ENCODE results near the gene SPCS3.
"Not testable (repeated sequence)": the region's sequence is repeated elsewhere in the genome, so short reads cannot be mapped to it uniquely, and the experiment has no call there.

SPCS3 gene

GRCh38 chr4:176306837-176307665 lies 12.7 kb upstream of the SPCS3 start:
- no peak for DNase-seq

- DNase-seq = no peak
Measured at GRCh38 chr4:176307666-176307930, 12.2 kb upstream of the SPCS3 start.

DNA sequence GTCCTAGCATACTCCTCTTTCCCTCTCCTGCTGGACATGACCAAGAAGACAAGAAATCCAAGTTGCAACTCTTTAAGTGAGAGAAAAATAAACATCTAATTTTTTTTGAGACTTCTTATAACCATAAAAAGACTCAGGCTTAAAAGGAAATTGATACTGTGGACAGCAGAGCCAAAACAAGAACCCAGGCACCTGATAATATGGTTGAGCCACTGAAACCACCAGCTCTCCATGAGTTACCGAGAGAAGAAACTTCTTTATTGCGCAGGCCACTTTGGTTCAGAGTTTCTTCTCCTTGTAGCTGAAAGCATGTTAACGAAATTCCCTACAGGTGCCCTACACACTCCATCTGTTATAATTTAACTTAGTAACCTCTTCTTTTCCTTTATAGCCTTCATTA lies 11.3 kb upstream of the SPCS3 start:
- DNase-seq = no peak

- DNase-seq = no peak
Measured at GRCh38 chr4:176309046-176309445, 10.7 kb upstream of the SPCS3 start.

DNA sequence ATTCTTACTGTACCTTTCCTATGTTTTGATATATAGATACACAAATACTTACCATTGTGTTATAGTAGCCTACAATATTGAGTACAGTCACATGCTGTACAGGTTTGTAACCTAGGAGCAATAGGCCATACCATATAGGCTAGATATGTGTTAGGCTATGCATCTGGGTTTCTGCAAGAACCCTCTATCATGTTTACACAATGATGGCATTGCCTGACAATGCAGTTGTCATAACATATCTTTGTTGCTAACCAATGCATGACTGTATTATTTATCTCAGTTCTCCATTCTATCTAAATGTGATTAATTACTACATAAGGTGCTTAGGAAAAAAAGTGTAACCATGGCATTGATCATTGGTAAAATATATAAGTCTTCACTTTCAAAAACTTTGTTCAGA lies 10.0 kb upstream of the SPCS3 start:
- DNase-seq = no peak

DNA sequence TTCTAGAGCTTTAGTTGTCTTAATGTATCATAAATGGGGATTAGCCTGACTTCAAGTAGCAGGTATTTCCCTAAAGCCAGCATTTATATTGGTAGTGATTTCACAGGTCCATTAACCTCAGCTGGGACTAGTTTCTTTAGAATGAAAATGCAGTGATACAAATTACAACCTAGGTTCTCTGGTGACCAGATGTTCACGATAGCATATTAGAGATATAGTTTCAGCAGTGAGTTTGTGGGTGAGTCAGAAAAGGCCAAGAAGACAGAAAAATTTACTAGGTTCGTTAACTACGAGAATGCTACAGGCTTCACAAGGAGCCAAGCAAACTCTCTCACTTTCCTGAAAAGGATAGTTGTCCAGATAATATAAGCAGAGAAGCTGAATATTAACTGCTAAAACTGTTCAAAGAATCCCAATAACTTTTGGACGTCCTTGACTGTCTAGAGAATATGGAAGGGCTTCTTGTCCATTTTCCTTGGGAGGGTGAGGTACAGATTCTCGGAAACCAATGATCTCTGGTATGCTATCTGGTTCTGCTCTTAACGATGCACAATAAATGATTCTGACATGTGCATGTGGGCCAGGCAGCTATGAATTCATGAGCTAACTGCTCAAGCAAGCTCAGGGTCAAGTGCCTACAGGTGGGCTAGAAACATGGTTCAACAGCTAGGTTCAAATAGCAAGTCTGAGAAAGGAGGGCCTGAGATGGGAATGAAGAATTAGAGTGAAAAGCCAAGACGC lies 6.0 kb upstream of the SPCS3 start:
- no peak for DNase-seq

DNA sequence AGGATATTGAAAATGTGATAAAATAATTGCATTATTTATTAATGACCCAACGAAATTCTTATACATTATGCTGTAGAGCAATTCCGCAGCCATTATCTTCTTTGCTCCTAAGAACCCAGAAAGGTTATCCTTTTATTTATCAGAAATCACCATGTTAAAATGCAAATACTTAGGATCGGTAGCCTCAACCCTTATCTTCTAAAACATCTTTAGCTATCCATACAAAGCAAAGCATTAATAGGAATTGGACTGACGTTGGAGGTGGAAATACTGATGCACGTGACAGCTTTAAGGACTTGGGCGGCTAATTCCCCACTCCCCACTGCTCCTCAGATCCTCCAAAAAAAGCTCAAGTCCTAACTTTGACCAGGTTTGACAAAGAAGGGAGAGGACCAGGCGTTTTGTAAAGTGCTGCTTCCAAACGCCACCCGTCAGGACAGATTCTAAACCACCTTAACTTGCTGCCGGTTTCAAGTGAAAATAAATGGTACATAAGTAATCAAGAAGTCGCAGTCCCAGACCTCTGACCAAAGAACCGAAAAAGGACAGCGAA lies 539 bp upstream of the SPCS3 start:
- no peak for DNase-seq

DNA sequence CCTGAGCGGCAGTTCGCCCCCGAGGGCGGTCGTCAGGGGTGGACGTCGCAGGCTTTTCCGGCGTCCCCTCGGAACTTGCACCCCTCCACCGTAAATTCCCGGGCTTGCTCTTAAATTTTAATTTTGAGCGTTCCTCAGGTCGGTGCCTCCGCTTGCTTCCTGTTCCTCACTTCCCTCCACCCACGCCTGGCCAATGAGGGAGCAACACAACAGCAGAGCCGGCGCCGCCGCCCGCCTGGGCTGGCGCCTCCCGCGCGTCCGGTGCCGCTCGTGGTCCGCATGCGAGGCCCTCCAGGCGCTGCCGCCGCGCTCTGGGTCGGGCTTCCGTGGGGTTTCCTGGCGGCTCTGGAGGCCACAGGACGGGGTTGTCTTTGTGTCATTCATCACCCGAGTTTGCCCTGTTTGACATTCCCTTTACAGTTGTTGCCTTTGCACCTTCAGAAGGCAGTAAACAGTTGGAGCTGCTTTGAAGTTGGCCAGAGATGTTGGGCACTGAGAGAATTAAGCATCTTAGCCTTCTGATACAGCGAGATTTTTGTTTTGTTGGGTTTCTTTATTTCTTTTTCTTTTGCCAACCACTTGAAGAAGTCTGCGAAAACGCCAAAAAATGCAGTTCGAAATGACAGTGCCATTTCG lies 692 bp downstream of the SPCS3 start:
- peak; percentile 64 to 66 for DNase-seq

DNA sequence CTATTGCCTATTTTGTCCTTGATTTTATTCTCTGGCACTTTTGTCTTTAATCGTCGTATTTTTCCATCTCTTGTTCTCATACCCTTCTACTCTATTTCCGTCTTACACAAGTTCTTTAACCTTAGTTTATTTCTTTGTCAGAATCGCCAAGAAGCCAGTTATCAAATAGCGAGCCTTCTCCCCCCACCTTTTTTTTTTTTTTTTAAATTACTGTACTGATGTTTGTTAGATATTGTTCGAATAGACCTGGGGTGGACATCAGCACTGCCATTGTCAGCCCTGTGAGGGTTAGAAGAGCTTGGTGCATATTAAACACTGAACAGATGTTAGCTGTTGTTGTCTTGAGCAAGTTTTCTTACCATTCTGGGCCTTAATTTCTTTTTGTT lies 1.2 kb downstream of the SPCS3 start:
- DNase-seq = no peak

DNA sequence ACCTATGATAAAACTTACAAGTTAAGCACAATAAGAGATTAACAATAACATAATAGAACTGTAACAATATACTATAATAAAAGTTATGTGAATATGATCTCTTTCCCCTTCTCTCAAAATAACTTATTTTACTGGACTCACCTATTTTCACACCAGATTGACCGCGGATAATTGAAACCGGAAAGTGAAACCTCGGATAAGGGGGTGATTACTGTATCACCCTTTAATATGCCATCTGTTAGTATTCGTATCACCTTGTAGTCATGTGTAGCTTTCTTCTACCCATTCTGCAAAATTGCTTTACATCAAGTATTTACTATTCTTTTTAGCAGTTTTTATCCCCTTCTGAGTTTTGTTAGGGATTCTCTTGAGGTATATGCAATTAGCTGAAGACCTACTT lies 1.8 kb downstream of the SPCS3 start:
- DNase-seq = no peak

DNA sequence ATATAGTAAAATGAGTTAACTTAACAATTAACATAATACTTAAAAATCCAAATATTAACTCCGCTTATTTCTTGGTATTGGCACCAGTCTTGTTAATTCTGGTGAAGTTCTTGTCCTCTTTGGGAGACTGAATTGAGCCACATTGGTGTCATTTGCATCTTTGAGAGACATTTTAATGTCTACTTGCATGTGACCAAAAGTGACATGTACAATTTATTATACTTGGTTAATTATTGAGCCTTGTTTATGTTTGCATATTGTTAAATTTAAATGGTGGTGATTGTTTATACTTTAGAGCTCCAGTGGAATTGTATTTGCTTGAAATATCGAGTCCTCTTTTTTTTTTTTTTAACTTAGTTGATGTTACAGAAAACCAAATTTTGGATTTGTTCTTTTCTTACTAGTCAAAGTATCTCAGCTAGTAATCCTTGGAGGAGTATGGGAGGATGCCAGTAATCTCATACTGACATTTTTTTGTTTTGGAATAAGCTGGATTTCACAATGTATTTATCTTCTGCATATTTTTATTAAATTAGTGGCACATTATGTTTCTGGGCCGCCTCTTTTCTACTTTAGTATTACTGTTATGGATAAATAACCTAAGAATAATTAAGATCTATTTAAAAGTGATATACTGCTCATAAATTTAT lies 3.9 kb downstream of the SPCS3 start:
- DNase-seq = no peak

GRCh38 chr4:176324876-176325275 lies 5.1 kb downstream of the SPCS3 start:
- DNase-seq = not testable (repeated sequence)

DNA sequence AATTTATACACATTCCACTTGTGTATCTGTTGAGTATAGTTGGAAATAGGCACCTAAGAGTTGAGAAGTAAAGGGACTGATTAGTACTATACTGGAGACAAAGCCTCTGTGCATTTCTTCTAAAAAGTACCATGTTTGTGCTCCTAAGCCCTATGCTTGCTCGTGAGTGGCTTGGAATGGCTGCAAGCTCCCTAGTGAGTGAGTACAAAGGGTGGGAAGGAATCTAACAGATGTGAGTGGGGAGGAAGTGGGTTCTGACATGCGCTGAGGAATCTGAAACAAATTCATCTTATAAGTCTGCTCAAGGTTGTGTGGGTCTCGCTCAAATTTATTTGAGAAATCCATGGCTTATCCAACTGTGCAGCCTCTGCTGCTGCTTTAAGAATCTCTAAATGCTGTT lies 13.3 kb downstream of the SPCS3 start:
- DNase-seq = no peak

DNA sequence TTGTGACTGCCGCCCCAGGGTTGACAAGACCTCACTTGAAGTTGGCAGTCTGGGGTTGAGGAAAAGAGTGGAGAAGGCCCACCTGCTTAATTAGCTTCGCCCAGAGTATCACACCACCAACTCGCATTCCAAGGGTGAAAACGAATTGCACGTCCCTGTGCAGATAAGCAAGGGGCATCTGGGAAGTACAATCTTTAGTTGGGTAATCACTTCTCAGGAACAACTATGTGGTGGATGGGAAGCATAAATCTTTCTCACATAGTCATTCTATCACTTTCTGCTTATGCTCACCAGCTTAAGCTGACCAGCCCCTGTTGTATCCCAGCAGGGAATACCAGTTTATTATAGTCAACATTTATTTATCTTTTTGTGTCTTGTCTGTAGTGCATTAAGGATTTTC lies 14.3 kb downstream of the SPCS3 start:
- DNase-seq = no peak

DNA sequence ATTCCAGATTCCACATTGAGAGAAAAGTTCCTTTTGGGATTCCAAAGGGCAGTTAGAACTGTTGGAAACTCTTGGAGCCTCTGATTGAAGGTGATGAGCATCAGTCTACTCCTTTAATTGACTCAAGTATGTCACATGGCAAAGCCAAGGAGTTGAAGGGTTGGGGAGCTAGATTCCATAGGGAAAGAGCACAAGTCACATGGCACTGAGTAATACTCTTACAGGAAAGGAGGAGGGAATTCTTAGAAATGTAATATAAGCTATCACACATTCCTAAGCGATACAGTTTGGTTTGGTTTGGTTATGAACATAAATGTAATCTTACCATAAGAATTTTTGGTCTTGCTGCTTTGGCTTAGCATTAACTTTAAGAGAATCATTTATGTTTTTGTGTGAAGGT lies 15.7 kb downstream of the SPCS3 start:
- DNase-seq = no peak

DNA sequence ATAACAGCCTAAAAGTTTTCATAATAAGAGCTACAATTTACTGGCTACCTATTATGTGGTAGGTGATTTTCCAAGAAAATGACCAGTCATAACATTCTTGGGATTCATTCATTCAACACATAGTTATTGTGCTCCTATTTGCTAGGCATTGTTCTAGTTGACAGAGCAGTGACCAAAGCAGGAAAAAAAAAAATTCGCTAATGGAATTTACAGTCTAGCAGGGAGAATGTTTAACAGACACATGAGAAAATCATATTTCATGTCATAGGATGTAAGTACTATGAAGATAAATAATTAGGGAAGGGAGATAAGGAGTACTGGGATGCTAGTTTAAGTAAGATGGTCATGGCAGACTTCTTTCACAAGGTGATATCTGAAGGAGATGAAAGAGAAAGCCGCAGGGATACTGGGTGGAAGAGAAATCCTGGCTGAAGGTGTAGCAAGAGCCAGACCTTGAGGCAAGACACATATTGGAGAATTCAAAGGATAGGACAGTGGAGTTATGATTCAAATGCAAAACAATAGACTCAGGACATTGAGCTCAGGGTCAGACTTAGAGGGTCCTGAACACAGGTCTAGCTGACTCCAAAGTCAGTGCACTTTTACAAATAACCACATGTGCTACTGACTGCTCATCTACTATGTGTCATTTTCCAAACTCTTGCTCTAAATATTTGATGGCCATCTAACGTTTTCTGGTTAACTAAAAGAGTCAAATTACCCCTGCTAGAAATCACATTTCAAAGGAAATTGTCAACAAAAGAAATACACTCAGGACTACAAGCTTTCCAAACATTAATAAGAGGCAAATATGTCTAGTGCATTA lies 20.4 kb downstream of the SPCS3 start:
- DNase-seq = no peak

GRCh38 chr4:176340871-176341685 lies 21.3 kb downstream of the SPCS3 start:
- peak in 1 of 2 donors; percentile 42 for DNase-seq

- DNase-seq = no peak
Measured at GRCh38 chr4:176342384-176342783, 22.6 kb downstream of the SPCS3 start.

DNA sequence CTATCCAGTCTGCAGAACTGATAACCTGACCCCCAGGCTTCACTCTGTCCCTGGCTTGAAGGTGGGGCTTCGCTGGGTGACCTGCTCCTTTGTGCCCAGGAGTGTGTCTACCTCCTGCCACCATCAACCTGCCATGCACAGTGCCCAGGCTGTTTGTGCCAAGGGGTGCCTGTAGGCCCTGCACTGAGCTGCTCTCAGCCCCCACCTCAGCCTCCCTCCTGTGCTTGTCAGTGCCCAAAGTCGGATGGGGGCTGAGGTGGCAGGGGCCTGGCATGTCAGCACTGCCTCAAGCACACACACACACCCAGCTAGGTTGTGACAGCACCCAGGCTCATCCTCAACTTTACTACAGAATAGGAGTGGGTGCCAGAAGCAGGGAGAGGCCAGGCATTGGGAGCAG lies 23.5 kb downstream of the SPCS3 start:
- DNase-seq = no peak

GRCh38 chr4:176345346-176345745 lies 25.6 kb downstream of the SPCS3 start:
- DNase-seq = not testable (repeated sequence)

- not testable (repeated sequence) for DNase-seq
Measured at GRCh38 chr4:176346836-176347235, 27.1 kb downstream of the SPCS3 start.

- DNase-seq = no peak
Measured at GRCh38 chr4:176350671-176351070, 30.9 kb downstream of the SPCS3 start.
